ENCODE measurements around the gene ATP7B. TPM values are rescaled to one million over a fixed set of nuclear protein-coding genes. Genes with fewer than 3 reads are reported as not detected.
A peak's percentile ranks its signal among the peaks of the same experiment; 100 is the strongest.

Gene ATP7B
- total and polyA plus RNA-seq, 2 of the 4 experiments (the other 2 are of a cell fraction) = 2.7 to 2.9 TPM

GRCh38 chr13:51999921-52000320, 11.3 kb downstream of the ATP7B start:
- Histone ChIP-seq H2BK20ac (ENCODE audit: low read depth, low read length) (no peak overlapping the region), H2AK5ac (ENCODE audit: low read depth, low read length) (no peak overlapping the region), H3K4me1 (ENCODE audit: control insufficient read depth, insufficient read depth, low read length) (peaks cover 12% of the 10 kb centered on the region), H3K9me3 (ENCODE audit: control insufficient read depth, insufficient read depth, low read length) (no peaks in the 10 kb centered on the region), H2BK15ac (ENCODE audit: low read depth, low read length) (no peak overlapping the region), H3K23ac (ENCODE audit: low read depth, low read length) (no peak overlapping the region), H3K27me3 (ENCODE audit: control insufficient read depth, insufficient read depth, low read length) (peaks cover 43% of the 10 kb centered on the region), H4K20me1 (ENCODE audit: insufficient read depth, low read length) (peaks cover 5% of the 10 kb centered on the region; the same call in 1 of the 2 replicates), H3K4ac (ENCODE audit: low read depth, low read length) (no peak overlapping the region), H3K9me1 (ENCODE audit: insufficient read depth, low read length) (no peaks in the 10 kb centered on the region), H2BK120ac (ENCODE audit: low read depth, low read length) (no peak overlapping the region), H3K4me2 (ENCODE audit: low read depth, low read length) (peak overlapping the region; percentile 23; the same call in 1 of the 2 replicates), H4K91ac (ENCODE audit: insufficient read depth, low read depth, low read length) (no peak overlapping the region), H3K9ac (ENCODE audit: low read depth, low read length) (no peak overlapping the region), H3K36me3 (ENCODE audit: control insufficient read depth, insufficient read depth, low read length) (no peaks in the 10 kb centered on the region), H2AFZ (replicated peaks; ENCODE audit: low read length, poor library complexity) (no peak overlapping the region), H3K4me3 (ENCODE audit: insufficient read depth, low read depth, low read length) (no peak overlapping the region), H3K79me1 (ENCODE audit: low read depth in 1 of 2, low read length in 2 of 2) (no peaks in the 10 kb centered on the region), H3K27ac (ENCODE audit: insufficient read depth, low read length) (no peak overlapping the region), H3K18ac (ENCODE audit: low read depth, low read length) (no peak overlapping the region), H4K8ac (ENCODE audit: low read depth in 2 of 2, low read length in 2 of 2) (no peak overlapping the region), H2AK9ac (replicated peaks; ENCODE audit: low read depth, low read length, poor library complexity) (no peak overlapping the region), H2BK5ac (ENCODE audit: low read depth, low read length, poor library complexity, severe bottlenecking) (no peak overlapping the region), H3K14ac (replicated peaks; ENCODE audit: low read depth, low read length) (no peak overlapping the region), H3K56ac (ENCODE audit: extremely low read depth, insufficient read depth, low read length) (no peak overlapping the region), H4K5ac (ENCODE audit: low read depth, low read length) (no peak overlapping the region)
- in situ Hi-C loops (cut with MboI; ENCODE audit: low sequenced_read_pairs) (loop anchor here (5.0 to 25.0 kb wide), 2 partner anchors 127 to 462 kb away; partner anchors contain the start of genes CKAP2, NEK5 and VPS36), dilution Hi-C loops (cut with HindIII; ENCODE audit: low sequenced_read_pairs, unreplicated experiment) (no loop called here), intact Hi-C loops (cut with micrococcal nuclease) (loop anchor here (5.0 kb wide), 1 partner anchor 202 kb away; no protein-coding TSS in a partner anchor)
- ATAC-seq (ENCODE audit: low read depth) (no peak), DNase-seq (no peak)
- TF ChIP-seq FOS (IDR thresholded peaks at IDR 0.05; ENCODE audit: low read depth, low read length) = no peak
- no peak for TF ChIP-seq CHD1 (IDR thresholded peaks at IDR 0.05; ENCODE audit: low read depth, low read length)
- TF ChIP-seq RAD21 (IDR thresholded peaks at IDR 0.05; ENCODE audit: low read length) = no peak
- no peak for TF ChIP-seq MAFK (IDR thresholded peaks at IDR 0.05; ENCODE audit: low read depth, low read length)
- TF ChIP-seq RCOR1 (IDR thresholded peaks at IDR 0.05; ENCODE audit: insufficient replicate concordance, low read length) = no peak
- TF ChIP-seq BHLHE40 (IDR thresholded peaks at IDR 0.05; ENCODE audit: low read depth, low read length) = no peak
- no peak for TF ChIP-seq MXI1 (IDR thresholded peaks at IDR 0.05; ENCODE audit: borderline replicate concordance, low read depth, low read length)
- no peak for TF ChIP-seq USF2 (IDR thresholded peaks at IDR 0.05; ENCODE audit: low read depth, low read length)
- TF ChIP-seq ELK1 (IDR thresholded peaks at IDR 0.05; ENCODE audit: borderline replicate concordance, low read depth, low read length) = no peak
- no peak for TF ChIP-seq MAZ (IDR thresholded peaks at IDR 0.05; ENCODE audit: borderline replicate concordance, low read depth, low read length)
- no peak for TF ChIP-seq SMC3 (IDR thresholded peaks at IDR 0.05; ENCODE audit: low read depth, low read length)
- no peak for TF ChIP-seq POLR2A (IDR thresholded peaks at IDR 0.05; ENCODE audit: low read depth, low read length)
- TF ChIP-seq RFX5 (IDR thresholded peaks at IDR 0.05; ENCODE audit: low read depth, low read length) = no peak
- no peak for TF ChIP-seq NFE2L2 (IDR thresholded peaks at IDR 0.05; ENCODE audit: low read depth, low read length)
- no peak for TF ChIP-seq CEBPB (IDR thresholded peaks at IDR 0.05; ENCODE audit: low read depth, low read length)
- no peak for TF ChIP-seq CTCF (conservative IDR thresholded peaks at IDR 0.05; ENCODE audit: low read depth, low read length)
- WGBS, 2 experiments (ENCODE audit: extremely low coverage in 2 of 2, insufficient read length in 1 of 2) = no CpG with 5 or more reads among the region's 1 CpG
- POLR2A ChIA-PET (ENCODE audit: unreplicated experiment) = no interaction called here
- BruUV-seq (replicated peaks) = no TSS peak
- CTCF ChIA-PET = interaction anchor here (0.6 kb wide), 1 partner anchor 734 kb away, joined by 3 read pairs; no protein-coding TSS in a partner anchor

Data from IMR-90 (cell line).